Measurements from ENCODE around the gene GDF7.

GRCh38 chr2:20682167-20682920, 15.4 kb downstream of the GDF7 start:
- TF ChIP-seq CTCF (conservative IDR thresholded peaks at IDR 0.05; ENCODE audit: low read length) (peak; percentile 75), EZH2phosphoT487 (IDR thresholded peaks at IDR 0.05; ENCODE audit: borderline replicate concordance, low read depth, low read length) (no peak)

Data from OCI-LY7 (cell line).